ENCODE data around the gene CAMKK1.

DNA sequence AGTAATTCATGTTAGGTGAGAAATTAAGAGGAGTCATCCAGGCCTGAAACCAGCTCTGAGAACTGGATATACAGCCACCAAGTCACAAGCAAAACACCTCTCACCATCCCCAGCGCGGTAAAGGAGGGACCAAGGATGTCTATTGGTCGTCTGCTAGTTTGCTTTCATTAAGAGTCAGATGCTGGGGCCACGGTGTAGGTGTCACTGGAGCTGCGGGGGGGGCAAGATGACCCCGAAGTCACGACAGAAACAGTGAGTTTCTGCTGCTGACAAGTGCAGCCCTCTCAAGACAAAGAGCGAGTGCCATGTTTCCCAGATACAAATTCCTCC, 47.6 kb downstream of the CAMKK1 start:
- TF ChIP-seq, protein P1, sequence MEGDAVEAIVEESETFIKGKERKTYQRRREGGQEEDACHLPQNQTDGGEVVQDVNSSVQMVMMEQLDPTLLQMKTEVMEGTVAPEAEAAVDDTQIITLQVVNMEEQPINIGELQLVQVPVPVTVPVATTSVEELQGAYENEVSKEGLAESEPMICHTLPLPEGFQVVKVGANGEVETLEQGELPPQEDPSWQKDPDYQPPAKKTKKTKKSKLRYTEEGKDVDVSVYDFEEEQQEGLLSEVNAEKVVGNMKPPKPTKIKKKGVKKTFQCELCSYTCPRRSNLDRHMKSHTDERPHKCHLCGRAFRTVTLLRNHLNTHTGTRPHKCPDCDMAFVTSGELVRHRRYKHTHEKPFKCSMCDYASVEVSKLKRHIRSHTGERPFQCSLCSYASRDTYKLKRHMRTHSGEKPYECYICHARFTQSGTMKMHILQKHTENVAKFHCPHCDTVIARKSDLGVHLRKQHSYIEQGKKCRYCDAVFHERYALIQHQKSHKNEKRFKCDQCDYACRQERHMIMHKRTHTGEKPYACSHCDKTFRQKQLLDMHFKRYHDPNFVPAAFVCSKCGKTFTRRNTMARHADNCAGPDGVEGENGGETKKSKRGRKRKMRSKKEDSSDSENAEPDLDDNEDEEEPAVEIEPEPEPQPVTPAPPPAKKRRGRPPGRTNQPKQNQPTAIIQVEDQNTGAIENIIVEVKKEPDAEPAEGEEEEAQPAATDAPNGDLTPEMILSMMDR (optimal IDR thresholded peaks at IDR 0.05 in 1 of 3, IDR thresholded peaks at IDR 0.05 in 1 of 3, conservative IDR thresholded peaks at IDR 0.05 in 1 of 3; ENCODE audit: extremely low read depth in 1 of 3, insufficient read depth in 2 of 3, low read length in 3 of 3) = no peak
- TF ChIP-seq EZH2 (IDR thresholded peaks at IDR 0.05; ENCODE audit: low read length) = no peak

Measured in keratinocyte (primary cell).